Adrenal gland (tissue), 12 donors: Measurements from ENCODE around the gene PSMD13. TPM values are rescaled to one million over a fixed set of nuclear protein-coding genes. Genes with fewer than 3 reads are reported as not detected.

Experiments
- DNase-seq, 7 donors: peaks; one replicate each; pipeline ENCODE4 v3.0.0-alpha.2; 2019 to 2020
- H3K27ac ChIP-seq, 5 donors: fragments of 200-600 bp; sonication (generic) in 4 of 5; 1 replicate in 3 of 5; 2 replicates in 2 of 5; pipeline versions ENCODE4 v1.5.1 to v1.8.0; 2016 to 2020; ENCODE audit warnings: mild to moderate bottlenecking in 1 of 5
- H3K27me3 ChIP-seq: fragments of 200-600 bp; 2 replicates; pipeline ENCODE4 v1.8.0; 2021
- H3K36me3 ChIP-seq, 2 donors: fragments of 200-600 bp; replicated peaks in 1 of 2; 1 replicate in 1 of 2; 2 replicates in 1 of 2; pipeline versions ENCODE4 v1.5.1 to v1.8.0; 2018 to 2022
- H3K4me1 ChIP-seq, 2 donors: fragments of 200-600 bp; replicated peaks in 1 of 2; 1 replicate in 1 of 2; 2 replicates in 1 of 2; pipeline versions ENCODE4 v1.5.1 to v1.8.0; 2018 to 2021
- H3K4me3 ChIP-seq, 4 donors: fragments of 200-600 bp; sonication (generic) in 3 of 4; one replicate each; pipeline ENCODE4 v1.5.1; 2016 to 2018
- H3K9me3 ChIP-seq, 3 donors: fragments of 200-600 bp; sonication (generic) in 1 of 3; replicated peaks in 1 of 3; 1 replicate in 2 of 3; 2 replicates in 1 of 3; pipeline versions ENCODE4 v1.5.1 to v1.8.0; 2016 to 2021
- CTCF ChIP-seq, 6 experiments: fragments of 450-650 bp in 4 of 6; fragments of 200-600 bp in 2 of 6; sonication (generic) in 1 of 6; IDR thresholded peaks; 1 replicate in 5 of 6; 2 replicates in 1 of 6; pipeline versions ENCODE4 v1.5.1 to v1.8.0; 2016 to 2021; ENCODE audit warnings: antibody characterized with exemption in 6 of 6, mild to moderate bottlenecking in 2 of 6, moderate library complexity in 1 of 6
- POLR2A ChIP-seq, 2 donors: fragments of 450-650 bp; IDR thresholded peaks; one replicate each; pipeline ENCODE4 v1.6.1; 2017; ENCODE audit warnings: antibody characterized with exemption in 2 of 2, mild to moderate bottlenecking in 2 of 2, moderate library complexity in 1 of 2
- WGBS, 4 donors: extraction: QIAGEN DNeasy Blood & Tissue Kit in 2 of 4; methylation state at CpG; one replicate each; pipeline versions ENCODE4 v1.1.5 to v1.1.7; 2013 to 2017; 5-methylcytosine and 5-hydroxymethylcytosine counted together
- intact Hi-C, 2 donors: fragments of 100-400 bp; cut with DNase I; formaldehyde crosslinking; loops; one replicate each; pipeline versions ENCODE4 v1.14.1 to v1.15.0; 2022 to 2023
- polyA plus RNA-seq, 3 donors: library from polyadenylated mRNA; stranded (reverse); fragments of 200-250 nt in 2 of 3; fragments of 350-450 nt in 1 of 3; fragmentation: Illumina TruSeq in 1 of 3; extraction: RNeasy Lipid Tissue Mini Kit (QIAGEN cat#74804) in 1 of 3; gene quantifications; one replicate each; pipeline ENCODE4 v1.2.3, GENCODE V29; 2013 to 2014
- total RNA-seq, 9 donors: library from RNA; depleted of rRNA in 4 of 9; stranded (reverse); fragments of >200 nt in 4 of 9; fragments of 120-200 nt in 1 of 9; fragmentation: NEBNext Ultra II Directional in 1 of 9; extraction: Animal tissue kit (Norgen Biotek cat#: 25700) in 1 of 9; gene quantifications; one replicate each; pipeline versions ENCODE4 v1.1.0 to v1.2.4, GENCODE V29; 2013 to 2023
- donor health status: healthy with polysubstance abuse.
- donor health status: Bipolar disorder and iron deficiency.
- donor health status: DM: yes; HTN: yes; CAD: no.
- donor health status: DM: no; HTN: no; CAD: no.
- donor health status: DM: no; HTN: no; CAD: no.
- donor health status: DM: yes; HTN: yes; CAD: no.

PSMD13 gene
- total and polyA plus RNA-seq, 12 donors = 62.2 to 174 (median 89.4) TPM

- H3K9me3 ChIP-seq = no peaks in the 10 kb centered on the region
- peak in 3 of 7 donors; percentile 10 to 48 (median 18) for DNase-seq
- H3K27me3 ChIP-seq = no peaks in the 10 kb centered on the region
- peaks cover 12 to 18% of the 10 kb centered on the region in 2 donors for H3K4me1 ChIP-seq
- intact Hi-C loops = no loop called here
- H3K27ac ChIP-seq = no peak overlapping the region
- TF ChIP-seq CTCF (IDR thresholded peaks at IDR 0.05) (no peak), POLR2A (IDR thresholded peaks at IDR 0.05) (no peak)
- peaks cover 0 to 60% of the 10 kb centered on the region in 2 donors for H3K36me3 ChIP-seq
- WGBS, 4 donors = 92 to 95% (median 94%) methylated on average over 10 to 17 of the region's 17 CpGs
- H3K4me3 ChIP-seq = no peak overlapping the region
These were observed 24.4 kb upstream of the PSMD13 start for GRCh38 chr11:212150-213100.

GRCh38 chr11:213111-213510 lies 23.7 kb upstream of the PSMD13 start:
- Histone ChIP-seq H3K9me3 (no peaks in the 10 kb centered on the region), H3K36me3 (peaks cover 0 to 60% of the 10 kb centered on the region in 2 donors), H3K4me3 (no peak overlapping the region), H3K27ac (no peak overlapping the region), H3K4me1 (peaks cover 12 to 18% of the 10 kb centered on the region in 2 donors), H3K27me3 (no peaks in the 10 kb centered on the region)
- intact Hi-C loops = no loop called here
- WGBS, 4 donors = 81 to 94% (median 90%) methylated on average over 3 to 4 of the region's 4 CpGs
- DNase-seq = peak in 4 of 7 donors; percentile 9 to 50 (median 18)
- TF ChIP-seq CTCF (IDR thresholded peaks at IDR 0.05) = no peak

- H3K36me3 ChIP-seq = peaks cover 0 to 60% of the 10 kb centered on the region in 2 donors
- 69 to 90% (median 87%) methylated on average over 2 to 7 of the region's 7 CpGs for WGBS, 4 donors
- no peak overlapping the region for H3K4me3 ChIP-seq
- TF ChIP-seq CTCF (IDR thresholded peaks at IDR 0.05) = no peak
- TF ChIP-seq POLR2A (IDR thresholded peaks at IDR 0.05) = no peak
- H3K9me3 ChIP-seq = no peaks in the 10 kb centered on the region
- H3K27ac ChIP-seq = no peak overlapping the region
- intact Hi-C loops = no loop called here
- peak in 3 of 7 donors; percentile 10 to 23 (median 13) for DNase-seq
- H3K27me3 ChIP-seq = no peaks in the 10 kb centered on the region
- peaks cover 12 to 17% of the 10 kb centered on the region in 2 donors for H3K4me1 ChIP-seq
These were observed 22.7 kb upstream of the PSMD13 start for GRCh38 chr11:214083-214482.

GRCh38 chr11:215581-216037 lies 21.2 kb upstream of the PSMD13 start:
- intact Hi-C loops = no loop called here
- WGBS, 4 donors = 76 to 90% (median 81%) methylated on average over 4 of the region's 4 CpGs
- Histone ChIP-seq H3K27me3 (no peaks in the 10 kb centered on the region), H3K36me3 (peaks cover 0 to 48% of the 10 kb centered on the region in 2 donors), H3K27ac (no peak overlapping the region), H3K9me3 (no peaks in the 10 kb centered on the region), H3K4me3 (no peak overlapping the region), H3K4me1 (peaks cover 0 to 2% of the 10 kb centered on the region in 2 donors)
- DNase-seq = peak in 3 of 7 donors; percentile 12 to 49 (median 18)
- TF ChIP-seq CTCF (IDR thresholded peaks at IDR 0.05) (no peak), POLR2A (IDR thresholded peaks at IDR 0.05) (no peak)
